ENCODE results near the gene TNFRSF11A. TPM values are rescaled to one million over a fixed set of nuclear protein-coding genes. Genes with fewer than 3 reads are reported as not detected.

TNFRSF11A gene
- polyA plus RNA-seq, 1 donor from 2014 or later, result not detected

GRCh38 chr18:62338446-62339105 is 13.5 kb downstream of the TNFRSF11A start:
- Histone ChIP-seq H3K4me3 (ENCODE audit: low read length) (no peak overlapping the region), H3K4me2 (ENCODE audit: low read length) (no peak overlapping the region)

GRCh38 chr18:62339106-62339988 is 14.2 kb downstream of the TNFRSF11A start:
- no peaks in the 10 kb centered on the region for H3K79me2 ChIP-seq (replicated peaks; ENCODE audit: insufficient read depth, low read length)
- no peak for TF ChIP-seq POLR2AphosphoS5 (IDR thresholded peaks at IDR 0.05)
- TF ChIP-seq REST (IDR thresholded peaks at IDR 0.05; ENCODE audit: borderline replicate concordance), result no peak
- TF ChIP-seq TAF1 (IDR thresholded peaks at IDR 0.05; ENCODE audit: low read depth), result no peak
- TF ChIP-seq RAD21 (conservative IDR thresholded peaks at IDR 0.05), result no peak
- TF ChIP-seq CTCF (IDR thresholded peaks at IDR 0.05; ENCODE audit: poor library complexity, severe bottlenecking), result no peak
- TF ChIP-seq EP300 (conservative IDR thresholded peaks at IDR 0.05; ENCODE audit: poor library complexity, severe bottlenecking), result no peak
- no peak for TF ChIP-seq SMC3 (conservative IDR thresholded peaks at IDR 0.05; ENCODE audit: poor library complexity)
- TF ChIP-seq MXI1 (conservative IDR thresholded peaks at IDR 0.05; ENCODE audit: poor library complexity, severe bottlenecking), result no peak
- no peak for TF ChIP-seq EZH2 (IDR thresholded peaks at IDR 0.05; ENCODE audit: borderline replicate concordance, insufficient read depth, low read length, poor library complexity, severe bottlenecking)
- H4K20me1 ChIP-seq (ENCODE audit: insufficient read depth), result no peaks in the 10 kb centered on the region
- no peak overlapping the region for H3K27ac ChIP-seq (ENCODE audit: low read length)
- no peaks in the 10 kb centered on the region for H3K36me3 ChIP-seq (ENCODE audit: insufficient read depth, low read length)
- no peaks in the 10 kb centered on the region for H3K9me3 ChIP-seq (ENCODE audit: low read length)
- no peaks in the 10 kb centered on the region for H3K27me3 ChIP-seq (ENCODE audit: insufficient read depth, low read depth, low read length)
- H3K9me2 ChIP-seq (ENCODE audit: insufficient read depth, low read length), result no peaks in the 10 kb centered on the region
- no peak overlapping the region for H3K4me3 ChIP-seq (ENCODE audit: low read length)
- H2AFZ ChIP-seq (ENCODE audit: low read depth, low read length), result no peak overlapping the region
- no peak overlapping the region for H3K9ac ChIP-seq (ENCODE audit: low read length)
- no peak overlapping the region for H3K4me2 ChIP-seq (ENCODE audit: low read length)
- no peaks in the 10 kb centered on the region for H3F3A ChIP-seq (ENCODE audit: insufficient read depth, low read length, poor library complexity, severe bottlenecking)

More at GRCh38 chr18:62338446-62339105, 13.5 kb downstream of the TNFRSF11A start:
- Histone ChIP-seq H3K27me3 (ENCODE audit: insufficient read depth, low read depth, low read length) (no peaks in the 10 kb centered on the region), H2AFZ (ENCODE audit: low read depth, low read length) (no peak overlapping the region), H3F3A (ENCODE audit: insufficient read depth, low read length, poor library complexity, severe bottlenecking) (no peaks in the 10 kb centered on the region), H3K9ac (ENCODE audit: low read length) (no peak overlapping the region), H3K9me3 (ENCODE audit: low read length) (no peaks in the 10 kb centered on the region), H4K20me1 (ENCODE audit: insufficient read depth) (no peaks in the 10 kb centered on the region), H3K36me3 (ENCODE audit: insufficient read depth, low read length) (no peaks in the 10 kb centered on the region), H3K79me2 (replicated peaks; ENCODE audit: insufficient read depth, low read length) (no peaks in the 10 kb centered on the region), H3K9me2 (ENCODE audit: insufficient read depth, low read length) (no peaks in the 10 kb centered on the region), H3K27ac (ENCODE audit: low read length) (no peak overlapping the region)
- TF ChIP-seq POLR2AphosphoS5 (IDR thresholded peaks at IDR 0.05) (no peak), REST (IDR thresholded peaks at IDR 0.05; ENCODE audit: borderline replicate concordance) (no peak), EZH2 (IDR thresholded peaks at IDR 0.05; ENCODE audit: borderline replicate concordance, insufficient read depth, low read length, poor library complexity, severe bottlenecking) (no peak), SMC3 (conservative IDR thresholded peaks at IDR 0.05; ENCODE audit: poor library complexity) (no peak)

Data from neural cell (in vitro differentiated cells).